DMS114 treated with DMSO at 0.1 percent for 48 hours (cell line): ENCODE results near the gene NTN3.
"Not testable (repeated sequence)": the region's sequence is repeated elsewhere in the genome, so short reads cannot be mapped to it uniquely, and the experiment has no call there.

Experiments used
- DNase-seq: peaks from one replicate; lab custom pipeline; 2025; ENCODE audit not compliant: unreplicated experiment; lab: John Stamatoyannopoulos, UW

Gene NTN3

DNA sequence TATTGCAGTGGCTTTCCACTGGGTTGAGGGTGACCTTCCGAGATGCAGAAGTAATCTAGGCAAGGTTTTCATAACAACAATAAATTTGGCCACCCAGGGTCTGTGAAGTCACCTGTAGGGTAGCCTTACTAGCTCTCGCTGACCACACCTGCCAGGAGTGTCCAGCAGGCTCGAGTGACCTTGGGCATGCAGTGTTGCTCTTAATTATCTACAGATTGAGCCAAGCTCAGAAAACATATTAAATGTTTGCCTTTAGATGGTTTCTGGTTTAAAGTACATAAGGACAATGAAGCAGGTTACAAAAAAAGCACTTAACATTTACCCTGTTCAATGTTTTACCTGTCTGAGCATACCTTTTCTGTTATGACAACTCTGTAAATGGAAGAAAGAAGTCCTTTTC is 5.6 kb downstream of the NTN3 start:
- no peak for DNase-seq

- no peak for DNase-seq
Measured at GRCh38 chr16:2477327-2477726, 6.2 kb downstream of the NTN3 start.

GRCh38 chr16:2478279-2478678 is 7.2 kb downstream of the NTN3 start:
- DNase-seq, result no peak

DNA sequence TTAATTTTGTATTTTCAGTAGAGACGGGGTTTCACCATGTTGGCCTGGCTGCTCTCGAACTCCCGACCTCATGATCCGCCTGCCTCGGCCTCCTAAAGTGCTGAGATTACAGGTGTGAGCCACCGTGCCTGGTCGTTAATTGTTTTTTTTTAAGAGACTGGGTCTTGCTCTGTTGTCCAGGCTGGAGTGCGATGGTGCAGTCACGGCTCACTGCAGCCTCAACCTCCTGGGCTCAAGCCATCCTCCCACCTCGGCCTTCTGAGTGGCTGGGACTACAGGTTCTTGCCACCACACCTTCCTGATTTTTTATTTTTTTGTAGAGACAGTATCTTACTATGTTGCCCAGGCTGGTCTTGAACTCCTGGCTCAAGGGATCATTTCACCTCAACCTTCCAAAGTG is 8.9 kb downstream of the NTN3 start:
- DNase-seq, result not testable (repeated sequence)

- DNase-seq, result no peak
Measured at GRCh38 chr16:2480948-2481347, 9.9 kb downstream of the NTN3 start.

GRCh38 chr16:2481676-2482075 is 10.6 kb downstream of the NTN3 start:
- no peak for DNase-seq

GRCh38 chr16:2482249-2482648 is 11.2 kb downstream of the NTN3 start:
- no peak for DNase-seq

GRCh38 chr16:2482708-2483534 is 11.8 kb downstream of the NTN3 start:
- DNase-seq, result no peak

DNA sequence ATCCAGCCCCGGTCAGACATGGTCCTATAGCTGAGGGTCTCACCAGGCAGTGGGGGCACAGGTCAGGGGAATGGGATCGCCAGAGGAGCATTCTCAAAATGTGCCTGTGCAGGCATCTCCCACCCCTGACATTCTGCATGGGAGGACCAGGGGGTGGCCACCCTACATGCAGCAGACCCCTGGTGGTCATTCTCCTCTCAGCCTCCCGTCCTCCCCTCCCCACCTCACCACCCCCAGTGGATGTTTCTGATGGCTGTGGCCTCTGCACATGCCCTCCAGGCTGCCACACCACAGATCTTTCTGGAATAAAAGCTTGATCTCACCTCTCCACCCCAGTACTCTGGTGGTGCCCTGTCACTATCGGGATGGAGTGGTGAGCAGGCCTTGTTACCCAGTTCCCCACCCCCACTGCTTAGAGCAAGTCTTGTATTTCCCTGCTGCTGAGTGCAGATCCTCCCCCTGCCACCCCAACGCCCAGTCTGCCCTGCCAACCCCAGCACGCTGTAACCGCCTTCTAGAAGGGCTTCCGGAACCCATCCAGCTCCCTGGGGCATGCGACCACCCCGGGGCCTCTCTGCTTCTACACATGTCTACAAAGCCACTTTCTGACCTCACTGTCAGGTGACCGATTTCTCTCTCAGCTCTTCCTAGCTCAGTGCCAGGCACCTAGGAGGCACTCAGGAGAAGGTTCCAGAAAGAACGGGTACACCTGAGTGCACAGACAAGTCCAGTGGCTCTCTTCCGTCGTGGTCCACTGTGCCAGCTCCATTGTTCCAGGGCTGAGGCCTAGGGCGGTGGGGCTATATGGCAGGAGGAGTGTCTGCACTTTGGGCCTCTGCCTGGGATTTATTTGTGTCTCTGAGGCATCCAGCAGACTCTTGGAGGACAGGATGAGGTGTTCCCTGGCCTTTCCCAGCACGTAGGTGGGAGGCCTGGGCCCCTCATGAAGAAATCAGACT is 13.1 kb downstream of the NTN3 start:
- DNase-seq, result no peak

DNA sequence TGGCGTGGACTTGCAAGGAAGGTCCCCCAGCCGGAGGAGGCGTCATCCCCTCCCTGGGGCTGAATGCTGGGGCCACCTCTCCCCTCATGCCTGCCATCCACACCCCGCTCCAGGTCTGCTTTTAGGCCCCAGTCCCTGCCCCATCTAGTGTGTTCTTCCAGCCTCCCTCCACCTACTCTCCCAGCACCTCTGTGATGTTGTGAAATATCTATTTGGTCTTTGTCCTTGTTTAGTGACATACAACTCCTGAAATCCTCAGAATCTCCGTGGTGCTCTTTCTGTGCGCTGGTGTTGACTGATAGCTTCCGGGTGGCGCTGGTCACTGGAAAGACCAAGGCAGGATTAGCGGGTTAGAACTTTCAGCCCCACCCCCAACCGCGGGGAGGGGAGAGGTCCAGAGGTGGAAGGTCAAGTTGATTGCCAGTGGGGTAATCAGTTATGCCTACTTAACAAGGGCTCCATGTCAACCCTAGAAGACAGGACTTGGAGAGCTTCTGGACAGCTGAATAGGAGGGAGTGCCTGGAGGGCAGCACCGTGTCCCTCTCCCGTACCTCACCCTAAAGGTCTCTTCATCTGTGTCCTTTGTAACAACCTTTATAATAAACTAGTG is 13.9 kb downstream of the NTN3 start:
- no peak for DNase-seq

DNA sequence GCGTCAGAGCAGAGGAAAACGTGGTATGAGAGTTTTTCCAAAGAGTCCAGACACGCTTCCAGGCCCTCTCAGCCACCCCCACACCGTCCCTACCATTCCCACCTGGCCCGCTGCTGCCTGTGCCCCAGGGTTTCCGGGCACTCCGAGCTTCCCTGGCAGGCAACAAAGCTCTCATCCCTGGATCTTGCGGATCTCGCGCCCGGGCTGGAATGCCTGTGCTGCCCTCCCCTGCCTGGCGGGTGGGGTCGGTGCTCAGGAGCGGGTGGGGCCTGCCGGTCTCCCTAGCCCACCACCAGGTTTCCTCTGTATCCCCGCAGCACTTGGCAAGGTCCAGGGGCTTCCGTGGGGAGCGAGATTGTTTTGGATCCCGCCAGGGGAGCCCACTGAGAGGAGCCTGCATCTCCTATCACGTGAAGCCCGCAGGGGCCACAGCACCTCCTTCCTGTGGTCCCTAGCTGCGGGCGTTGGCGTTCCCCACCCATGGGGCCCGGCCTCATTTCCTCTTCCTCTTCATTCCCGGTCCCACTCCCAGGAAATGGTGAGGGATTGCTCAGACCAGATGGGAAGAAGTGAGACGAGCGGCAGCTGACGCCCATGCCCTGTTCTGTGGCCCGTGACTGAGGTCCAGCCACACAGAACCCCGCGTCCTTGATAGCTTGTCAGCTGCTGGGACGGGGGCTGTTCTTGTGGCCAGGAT is 14.9 kb downstream of the NTN3 start:
- DNase-seq, result no peak

DNA sequence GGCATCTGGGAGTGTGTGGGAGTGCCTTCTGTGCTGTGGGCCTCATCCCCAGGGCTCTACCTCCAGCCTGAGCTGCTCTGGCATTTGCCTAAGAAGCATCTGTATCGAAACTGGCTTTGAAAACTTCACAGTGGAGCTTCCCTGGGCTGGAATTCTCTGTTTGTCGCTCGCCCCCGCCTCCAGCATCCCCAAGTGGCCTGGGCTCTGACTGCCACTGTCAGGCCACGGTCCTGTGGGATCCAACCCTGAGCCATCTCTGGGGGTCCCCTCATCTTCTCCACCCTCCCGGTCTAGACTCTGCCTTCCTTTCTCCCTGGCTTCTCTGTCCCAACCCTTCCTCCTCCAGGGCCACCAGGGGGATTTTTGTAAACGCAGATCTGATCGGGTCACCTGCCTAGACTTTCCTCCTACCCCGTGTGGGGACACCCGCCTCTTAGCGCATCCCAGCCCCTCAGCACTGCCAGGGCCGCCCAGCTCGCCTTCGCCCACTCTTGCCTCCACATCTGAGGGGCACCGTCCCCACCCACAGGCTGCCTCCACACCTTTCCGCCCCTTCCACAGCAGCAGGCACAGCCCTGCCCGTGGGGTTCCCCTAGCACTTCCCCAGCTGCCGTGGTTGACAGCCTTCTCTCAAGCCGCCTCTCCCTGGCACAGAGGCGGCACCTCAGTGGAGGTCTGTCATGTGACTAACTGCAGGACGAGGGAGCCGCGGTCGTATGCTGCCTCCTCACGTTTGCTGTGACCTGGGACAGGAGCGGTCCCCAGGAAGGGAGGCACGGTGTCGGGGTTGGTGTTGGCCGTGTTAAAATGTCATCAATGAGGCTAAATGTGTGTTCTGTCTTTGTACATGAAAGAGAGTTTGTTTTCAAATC is 15.8 kb downstream of the NTN3 start:
- DNase-seq, result no peak

DNA sequence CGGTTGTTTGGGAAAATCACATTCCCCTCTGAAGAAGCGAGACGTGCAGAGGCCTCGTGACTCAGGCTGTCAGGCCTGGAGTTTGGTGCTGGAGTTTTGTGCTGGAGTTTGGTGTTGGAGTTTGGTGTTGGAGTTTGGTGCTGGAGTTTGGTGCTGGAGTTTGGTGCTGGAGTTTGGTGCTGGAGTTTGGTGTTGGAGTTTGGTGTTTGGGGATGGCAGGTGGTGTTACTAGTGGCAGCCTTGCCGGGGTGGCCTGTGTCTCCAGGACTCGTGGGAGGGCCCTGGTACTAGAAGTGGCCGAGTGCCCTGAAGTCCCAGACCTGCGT is 16.4 kb downstream of the NTN3 start:
- DNase-seq, result no peak

GRCh38 chr16:2487903-2488531 is 16.9 kb downstream of the NTN3 start:
- DNase-seq, result no peak

DNA sequence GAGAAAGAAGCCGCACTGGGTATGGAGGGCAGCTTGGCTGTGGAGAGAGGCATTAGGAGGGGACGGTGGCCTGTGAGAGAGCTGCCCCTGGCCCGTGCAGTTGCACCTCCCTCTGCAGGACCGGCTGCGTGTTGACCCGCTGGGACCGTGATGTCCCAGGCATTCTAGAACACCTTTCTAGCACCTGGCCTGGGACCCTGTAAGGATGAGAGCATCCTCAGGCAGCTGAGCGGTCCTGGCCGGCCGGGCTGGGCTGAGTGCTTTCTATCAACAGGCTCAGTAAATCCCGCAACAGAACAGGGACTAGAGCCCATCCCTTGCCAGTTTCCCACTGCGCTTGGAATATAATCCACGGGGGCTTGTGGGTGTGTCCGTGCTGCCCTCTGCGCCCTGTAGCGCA is 18.5 kb downstream of the NTN3 start:
- no peak for DNase-seq

- DNase-seq, result no peak
Measured at GRCh38 chr16:2490190-2491105, 19.4 kb downstream of the NTN3 start.

DNA sequence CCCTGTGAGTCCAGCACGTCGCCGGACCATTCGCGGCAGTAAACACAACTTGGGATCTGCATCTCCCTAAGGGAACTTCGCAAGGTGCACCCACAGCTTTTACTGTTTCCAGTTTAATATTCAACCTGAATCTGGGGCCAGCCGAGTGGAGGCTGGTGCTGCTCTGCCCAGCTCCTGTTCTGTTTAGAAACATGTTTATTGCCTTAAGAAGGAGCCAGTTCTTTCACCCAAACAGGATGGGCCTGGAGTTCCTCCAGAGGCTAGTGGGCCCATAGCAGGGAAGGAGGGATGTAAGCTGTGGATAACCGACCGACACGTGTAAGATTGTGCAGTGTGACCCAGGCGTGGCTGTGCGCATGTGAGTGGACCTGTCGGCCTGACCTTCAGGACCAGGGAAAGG is 21.2 kb downstream of the NTN3 start:
- DNase-seq, result no peak

- DNase-seq, result no peak
Measured at GRCh38 chr16:2493605-2494004, 22.5 kb downstream of the NTN3 start.

DNA sequence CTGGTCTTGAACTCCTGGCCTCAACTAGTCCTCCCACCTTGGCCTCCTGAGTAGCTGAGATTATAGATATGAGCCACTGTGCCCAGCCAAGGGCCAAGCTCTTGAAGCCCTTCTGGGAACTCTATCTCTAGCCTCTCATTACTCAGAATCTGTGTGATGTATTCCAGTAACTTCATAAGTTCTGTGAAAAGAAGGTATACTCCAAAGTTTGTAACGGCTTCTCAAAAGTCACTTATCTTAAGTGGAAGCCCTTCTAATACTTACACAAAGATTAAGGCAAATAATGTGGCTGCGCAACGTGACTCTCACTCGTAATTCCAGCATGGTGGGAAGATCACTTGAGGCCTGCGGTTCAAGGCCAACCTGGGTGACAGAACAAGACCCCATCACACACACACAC is 23.5 kb downstream of the NTN3 start:
- DNase-seq, result no peak
